Natural killer cell (primary cell): ENCODE results near the gene GINS1. TPM values are rescaled to one million over a fixed set of nuclear protein-coding genes. Genes with fewer than 3 reads are reported as not detected.

Experiments
- ATAC-seq, 3 donors: fragments of 150-1000 bp in 2 of 3; fragments of 200-7000 bp in 1 of 3; cut with Tn5 transposase; 1 replicate in 1 of 3; 2 replicates in 2 of 3; pipeline ENCODE4 v1.10.0; 2021; ENCODE audit warnings: mild to moderate bottlenecking in 2 of 3, moderate library complexity in 2 of 3
- DNase-seq, 2 donors: peaks; one replicate each; pipeline versions ENCODE4 v3.0.0 to v3.0.0-alpha.2; 2013 to 2021; ENCODE audit warnings: mixed read lengths in 1 of 2
- H3K27ac ChIP-seq: one replicate; pipeline ENCODE4 v1.5.1; 2013; ENCODE audit warnings: mild to moderate bottlenecking, low read length
- H3K27me3 ChIP-seq: one replicate; pipeline ENCODE4 v1.6.1; 2013; ENCODE audit warnings: low read length; ENCODE audit not compliant: control insufficient read depth, insufficient read depth
- H3K36me3 ChIP-seq: one replicate; pipeline ENCODE4 v1.6.1; 2013; ENCODE audit warnings: low read length; ENCODE audit not compliant: control insufficient read depth, insufficient read depth
- H3K4me1 ChIP-seq: one replicate; pipeline ENCODE4 v1.6.1; 2013; ENCODE audit warnings: low read length; ENCODE audit not compliant: control insufficient read depth, insufficient read depth
- H3K4me3 ChIP-seq: one replicate; pipeline ENCODE4 v1.5.1; 2013; ENCODE audit warnings: low read length
- H3K9me3 ChIP-seq: one replicate; pipeline ENCODE4 v1.6.1; 2013; ENCODE audit warnings: low read length; ENCODE audit not compliant: control insufficient read depth, insufficient read depth
- H3K27ac Mint-ChIP-seq, 2 donors: one replicate each; pipeline ENCODE4 v1.8.0; 2022; ENCODE audit warnings: mild to moderate bottlenecking in 2 of 2, mixed read lengths in 2 of 2, moderate library complexity in 1 of 2
- H3K27me3 Mint-ChIP-seq, 2 donors: one replicate each; pipeline ENCODE4 v1.8.0; 2022; ENCODE audit warnings: low read depth in 2 of 2, mixed read lengths in 2 of 2
- H3K36me3 Mint-ChIP-seq: one replicate; pipeline ENCODE4 v1.8.0; 2022; ENCODE audit warnings: mixed read lengths
- H3K4me1 Mint-ChIP-seq, 2 donors: one replicate each; pipeline ENCODE4 v1.8.0; 2022; ENCODE audit warnings: mixed read lengths in 2 of 2
- H3K4me3 Mint-ChIP-seq: one replicate; pipeline ENCODE4 v1.8.0; 2022; ENCODE audit warnings: mild to moderate bottlenecking, moderate library complexity, mixed read lengths
- H3K9me3 Mint-ChIP-seq, 2 donors: one replicate each; pipeline ENCODE4 v1.8.0; 2022; ENCODE audit warnings: mixed read lengths in 2 of 2
- WGBS: methylation state at CpG from one replicate; pipeline ENCODE4 v1.1.7; 2013; ENCODE audit warnings: missing lambda C conversion rate; ENCODE audit not compliant: insufficient coverage; 5-methylcytosine and 5-hydroxymethylcytosine counted together
- intact Hi-C: fragments of 100-400 bp; cut with micrococcal nuclease; formaldehyde crosslinking; loops from one replicate; pipeline ENCODE4 v1.14.2; 2022
- total RNA-seq, 4 donors: library from RNA; stranded (reverse); fragments of 120-200 nt in 1 of 4; gene quantifications; one replicate each; pipeline versions ENCODE4 v1.2.3 to v1.2.4, GENCODE V29; 2013 to 2022
- TF ChIP-seq, protein P1 (sequence below): fragments of 200-600 bp; IDR thresholded peaks from one replicate; pipeline ENCODE4 v1.8.0; 2022; ENCODE audit warnings: antibody characterized with exemption

The GINS1 gene
- total RNA-seq, 3 donors from 2014 or later (not counting 1 experiment from before 2014, with no cell fraction given) = 1.3 to 1.5 (median 1.4) TPM

DNA sequence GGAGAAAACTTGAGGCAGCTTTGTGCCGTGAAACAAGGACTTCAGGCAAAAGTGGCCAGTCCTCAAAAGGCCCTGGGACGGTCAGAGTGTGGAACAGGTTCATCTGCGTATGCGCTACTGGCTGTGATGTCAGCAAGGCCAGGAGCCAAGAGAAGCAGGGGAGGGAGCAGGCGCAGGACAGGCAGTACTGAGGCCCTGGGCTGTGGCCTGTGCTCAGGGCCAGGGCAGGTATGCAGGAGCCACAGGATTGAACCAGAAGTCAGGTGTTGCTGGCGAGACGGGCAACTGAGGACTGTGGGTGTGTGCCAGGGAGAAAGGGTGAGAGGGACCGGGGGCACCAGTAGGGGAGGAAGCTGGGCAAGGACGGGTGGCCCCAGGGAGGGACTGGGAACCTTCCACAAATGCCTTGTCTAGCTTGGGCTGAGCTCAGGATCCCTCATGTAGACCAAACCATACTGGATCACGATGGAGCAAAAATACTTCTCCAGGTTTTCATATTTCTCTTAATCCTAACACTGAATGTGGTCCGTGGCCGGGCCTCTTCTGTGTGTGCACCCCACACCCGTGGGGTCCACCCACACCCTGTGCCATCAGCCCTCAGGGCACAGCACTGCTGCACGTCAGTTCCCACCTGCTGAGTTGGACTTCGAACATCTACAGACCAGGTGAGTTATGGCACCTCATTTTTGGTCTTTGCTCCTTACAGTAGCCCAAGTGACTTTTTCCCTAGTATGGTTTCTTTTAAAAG is 46.9 kb downstream of the GINS1 start:
- Mint-ChIP-seq H3K4me3 (no peak overlapping the region), H3K27ac (no peak overlapping the region), H3K9me3 (no peaks in the 10 kb centered on the region), H3K27me3 (no peaks in the 10 kb centered on the region), H3K36me3 (no peaks in the 10 kb centered on the region), H3K4me1 (no peaks in the 10 kb centered on the region)
- Histone ChIP-seq H3K27me3 (no peaks in the 10 kb centered on the region), H3K9me3 (no peaks in the 10 kb centered on the region), H3K27ac (no peak overlapping the region), H3K36me3 (no peaks in the 10 kb centered on the region), H3K4me1 (no peaks in the 10 kb centered on the region), H3K4me3 (no peak overlapping the region)
- TF ChIP-seq, protein P1, sequence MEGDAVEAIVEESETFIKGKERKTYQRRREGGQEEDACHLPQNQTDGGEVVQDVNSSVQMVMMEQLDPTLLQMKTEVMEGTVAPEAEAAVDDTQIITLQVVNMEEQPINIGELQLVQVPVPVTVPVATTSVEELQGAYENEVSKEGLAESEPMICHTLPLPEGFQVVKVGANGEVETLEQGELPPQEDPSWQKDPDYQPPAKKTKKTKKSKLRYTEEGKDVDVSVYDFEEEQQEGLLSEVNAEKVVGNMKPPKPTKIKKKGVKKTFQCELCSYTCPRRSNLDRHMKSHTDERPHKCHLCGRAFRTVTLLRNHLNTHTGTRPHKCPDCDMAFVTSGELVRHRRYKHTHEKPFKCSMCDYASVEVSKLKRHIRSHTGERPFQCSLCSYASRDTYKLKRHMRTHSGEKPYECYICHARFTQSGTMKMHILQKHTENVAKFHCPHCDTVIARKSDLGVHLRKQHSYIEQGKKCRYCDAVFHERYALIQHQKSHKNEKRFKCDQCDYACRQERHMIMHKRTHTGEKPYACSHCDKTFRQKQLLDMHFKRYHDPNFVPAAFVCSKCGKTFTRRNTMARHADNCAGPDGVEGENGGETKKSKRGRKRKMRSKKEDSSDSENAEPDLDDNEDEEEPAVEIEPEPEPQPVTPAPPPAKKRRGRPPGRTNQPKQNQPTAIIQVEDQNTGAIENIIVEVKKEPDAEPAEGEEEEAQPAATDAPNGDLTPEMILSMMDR = no peak
- 93% methylated on average over 15 of the region's 15 CpGs for WGBS
- no peak for DNase-seq
- intact Hi-C loops = no loop called here
- ATAC-seq = no peak

DNA sequence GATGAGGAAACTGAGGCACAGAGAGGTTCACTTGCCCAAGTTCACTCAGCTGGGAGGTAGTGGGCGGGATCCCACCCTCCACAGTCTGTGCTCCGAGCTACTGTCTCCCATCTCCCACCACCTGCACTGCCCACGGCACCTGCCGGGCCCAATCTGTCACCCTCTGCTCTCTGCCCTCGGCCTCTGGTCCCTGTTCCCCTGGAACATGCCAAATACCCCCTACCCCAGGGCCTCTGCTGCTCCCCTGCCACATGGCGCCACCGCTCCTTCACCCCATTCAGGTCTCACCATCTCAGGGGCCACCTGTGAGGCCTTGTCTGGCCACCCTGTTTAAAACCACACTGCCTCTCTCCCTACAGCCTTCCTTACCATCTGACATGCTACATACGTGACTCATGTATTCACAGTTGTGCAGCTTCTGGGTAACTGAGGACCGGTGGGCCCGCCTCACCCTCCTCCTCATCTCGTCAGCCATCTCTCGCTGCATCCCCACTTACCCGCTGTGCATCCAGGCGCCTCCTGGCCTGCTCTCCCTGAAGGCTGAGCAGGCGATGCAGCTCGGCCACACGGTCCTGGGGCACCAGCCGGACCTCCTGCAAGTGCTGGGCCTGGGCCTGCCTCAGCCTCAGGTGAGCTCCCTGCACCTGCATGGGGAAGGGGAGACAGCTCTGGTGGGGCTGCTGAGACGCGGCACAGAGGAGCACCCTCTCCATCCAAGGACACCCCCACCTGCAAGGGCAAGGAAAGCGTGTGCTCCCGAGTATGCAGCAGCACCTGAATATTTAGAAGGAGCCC is 50.6 kb downstream of the GINS1 start:
- Mint-ChIP-seq H3K9me3 (no peaks in the 10 kb centered on the region), H3K27ac (no peak overlapping the region), H3K36me3 (no peaks in the 10 kb centered on the region), H3K4me1 (no peaks in the 10 kb centered on the region), H3K27me3 (no peaks in the 10 kb centered on the region), H3K4me3 (no peak overlapping the region)
- Histone ChIP-seq H3K27ac (no peak overlapping the region), H3K4me1 (peaks cover 2% of the 10 kb centered on the region), H3K9me3 (no peaks in the 10 kb centered on the region), H3K4me3 (no peak overlapping the region), H3K36me3 (no peaks in the 10 kb centered on the region), H3K27me3 (no peaks in the 10 kb centered on the region)
- DNase-seq (no peak), ATAC-seq (no peak)
- TF ChIP-seq, protein P1 = no peak
- intact Hi-C loops = no loop called here
- 88% methylated on average over 22 of the region's 22 CpGs for WGBS

DNA sequence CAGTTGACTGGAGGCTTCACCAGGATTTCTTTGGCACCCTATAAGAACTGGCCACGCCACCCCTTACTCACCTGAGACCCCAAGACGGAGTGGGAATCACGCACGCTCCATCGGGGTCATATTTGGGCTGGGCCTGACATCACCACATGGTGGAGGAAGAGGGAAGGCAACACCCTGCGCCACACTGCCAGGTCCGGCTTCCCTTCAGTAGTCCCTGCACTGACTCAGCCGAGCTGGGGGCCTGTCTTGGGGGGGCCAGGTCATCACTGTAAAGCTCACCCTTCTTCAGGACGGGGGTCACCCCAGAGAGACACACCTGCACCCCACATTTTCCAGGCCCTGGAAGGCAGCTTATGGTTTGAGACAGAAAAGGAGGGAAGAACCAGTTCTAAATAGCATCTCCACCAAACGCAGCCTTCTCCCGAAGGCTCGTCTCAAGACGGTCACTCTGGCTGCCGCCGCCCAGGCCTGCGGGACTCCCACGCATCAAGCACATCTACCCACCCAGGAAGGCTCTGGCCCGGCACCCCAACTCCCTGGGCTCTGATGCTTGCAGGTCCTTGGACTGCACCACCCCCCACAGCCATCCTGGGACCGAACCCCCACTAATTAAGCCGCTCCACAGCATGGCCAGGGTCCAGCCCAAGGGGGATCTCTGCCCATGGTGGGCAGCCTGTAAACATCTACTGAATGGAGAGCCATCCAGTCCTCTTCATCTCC is 51.8 kb downstream of the GINS1 start:
- Mint-ChIP-seq H3K4me3 (no peak overlapping the region), H3K36me3 (no peaks in the 10 kb centered on the region), H3K27me3 (no peaks in the 10 kb centered on the region), H3K4me1 (no peaks in the 10 kb centered on the region), H3K27ac (no peak overlapping the region), H3K9me3 (no peaks in the 10 kb centered on the region)
- Histone ChIP-seq H3K9me3 (no peaks in the 10 kb centered on the region), H3K4me1 (peaks cover 2% of the 10 kb centered on the region), H3K36me3 (no peaks in the 10 kb centered on the region), H3K4me3 (no peak overlapping the region), H3K27ac (no peak overlapping the region), H3K27me3 (no peaks in the 10 kb centered on the region)
- intact Hi-C loops = no loop called here
- DNase-seq = no peak
- no peak for ATAC-seq
- WGBS = 90% methylated on average over 20 of the region's 20 CpGs
- TF ChIP-seq, protein P1 = no peak
